ENCODE measurements around the gene GHITM. TPM values are rescaled to one million over a fixed set of nuclear protein-coding genes. Genes with fewer than 3 reads are reported as not detected.

GHITM gene
- 77.2 TPM for total RNA-seq

GRCh38 chr10:84139126-84140035, at the start of gene GHITM:
Gene GHITM, plus strand, starts transcription at chr10:84139509. Its CDS starts 1,992 bp downstream, at chr10:84141501.
- peaks cover 13 to 21% of the 10 kb centered on the region in 2 donors for H3K36me3 ChIP-seq
- peak; percentile 37 to 62 (median 43) for TF ChIP-seq CTCF (IDR thresholded peaks at IDR 0.05)
- peak within 1 kb of the TSS; percentile 87 to 99 for H3K4me3 ChIP-seq
- peaks cover 5 to 13% of the 10 kb centered on the region in 2 donors for H3K4me1 ChIP-seq
- intact Hi-C loops (cut with DNase I) = loop anchor here (1.0 to 5.0 kb wide), 2 partner anchors 189 to 283 kb away; partner anchors contain the start of gene CCSER2
- DNase-seq (ENCODE audit: low spot score in 2 of 2) = peak; percentile 95 to 99
- H3K27me3 ChIP-seq = no peaks in the 10 kb centered on the region
- peak within 1 kb of the TSS; percentile 96 to 97 for H3K27ac ChIP-seq
- no peaks in the 10 kb centered on the region for H3K9me3 ChIP-seq

GRCh38 chr10:84095811-84096497, 43.4 kb upstream of the GHITM start:
- no peak for TF ChIP-seq CTCF (IDR thresholded peaks at IDR 0.05)
- H3K4me1 ChIP-seq = no peaks in the 10 kb centered on the region
- H3K4me3 ChIP-seq = no peak overlapping the region
- DNase-seq (ENCODE audit: low spot score in 2 of 2) = no peak
- H3K27me3 ChIP-seq = no peaks in the 10 kb centered on the region
- no peak overlapping the region for H3K27ac ChIP-seq
- H3K36me3 ChIP-seq = no peaks in the 10 kb centered on the region
- intact Hi-C loops (cut with DNase I) = no loop called here
- H3K9me3 ChIP-seq = no peaks in the 10 kb centered on the region

GRCh38 chr10:84097787-84098353, 41.4 kb upstream of the GHITM start:
- no peaks in the 10 kb centered on the region for H3K9me3 ChIP-seq
- no peaks in the 10 kb centered on the region for H3K36me3 ChIP-seq
- TF ChIP-seq CTCF (IDR thresholded peaks at IDR 0.05) = no peak
- no peak for DNase-seq (ENCODE audit: low spot score in 2 of 2)
- no peak overlapping the region for H3K4me3 ChIP-seq
- no peak overlapping the region for H3K27ac ChIP-seq
- intact Hi-C loops (cut with DNase I) = no loop called here
- H3K27me3 ChIP-seq = no peaks in the 10 kb centered on the region
- H3K4me1 ChIP-seq = no peaks in the 10 kb centered on the region

GRCh38 chr10:84098667-84099066, 40.6 kb upstream of the GHITM start:
- Histone ChIP-seq H3K36me3 (no peaks in the 10 kb centered on the region), H3K9me3 (no peaks in the 10 kb centered on the region), H3K27ac (no peak overlapping the region), H3K4me3 (no peak overlapping the region), H3K27me3 (no peaks in the 10 kb centered on the region), H3K4me1 (no peaks in the 10 kb centered on the region)
- no peak for TF ChIP-seq CTCF (IDR thresholded peaks at IDR 0.05)
- DNase-seq (ENCODE audit: low spot score in 2 of 2) = no peak
- intact Hi-C loops (cut with DNase I) = no loop called here

- no peaks in the 10 kb centered on the region for H3K9me3 ChIP-seq
- no peaks in the 10 kb centered on the region for H3K4me1 ChIP-seq
- no peaks in the 10 kb centered on the region for H3K27me3 ChIP-seq
- H3K4me3 ChIP-seq = no peak overlapping the region
- intact Hi-C loops (cut with DNase I) = no loop called here
- TF ChIP-seq CTCF (IDR thresholded peaks at IDR 0.05) = no peak
- H3K36me3 ChIP-seq = no peaks in the 10 kb centered on the region
- no peak for DNase-seq (ENCODE audit: low spot score in 2 of 2)
- H3K27ac ChIP-seq = no peak overlapping the region
These were observed 38.3 kb upstream of the GHITM start for GRCh38 chr10:84101042-84101441.

All from ascending aorta (tissue), 2 donors.